Measurements from ENCODE around the gene THSD7B.
"Not testable (repeated sequence)": the region's sequence is repeated elsewhere in the genome, so short reads cannot be mapped to it uniquely, and the experiment has no call there.

The THSD7B gene

DNA sequence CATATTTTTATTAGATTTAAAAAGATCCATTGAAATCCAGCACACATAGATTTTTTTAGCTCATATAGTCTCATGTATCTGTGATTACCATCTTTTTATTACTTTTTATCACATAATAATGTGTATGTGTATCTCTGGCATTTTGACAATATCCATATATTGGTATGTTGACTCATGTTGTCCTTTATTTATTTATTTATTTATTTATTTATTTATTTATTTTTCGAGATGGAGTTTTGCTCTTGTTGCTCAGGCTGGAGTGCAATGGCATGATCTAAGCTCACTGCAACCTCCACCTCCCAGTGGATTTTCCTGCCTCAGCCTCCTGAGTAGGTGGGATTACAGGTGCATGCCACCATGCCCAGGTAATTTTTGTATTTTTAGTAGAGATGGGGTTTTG, 823.2 kb downstream of the THSD7B start:
- not testable (repeated sequence) for H3K36me3 ChIP-seq (ENCODE audit: control insufficient read depth, insufficient read depth, low read length); H3K4me3 ChIP-seq (ENCODE audit: low read depth, low read length); H3K27me3 ChIP-seq (ENCODE audit: control insufficient read depth, insufficient read depth, low read length); H3K4me1 ChIP-seq (ENCODE audit: control insufficient read depth, insufficient read depth, low read length); H3K9me3 ChIP-seq (ENCODE audit: control insufficient read depth, insufficient read depth, low read length); H3K9ac ChIP-seq (ENCODE audit: low read depth, low read length); H3K27ac ChIP-seq (ENCODE audit: low read depth, low read length)

DNA sequence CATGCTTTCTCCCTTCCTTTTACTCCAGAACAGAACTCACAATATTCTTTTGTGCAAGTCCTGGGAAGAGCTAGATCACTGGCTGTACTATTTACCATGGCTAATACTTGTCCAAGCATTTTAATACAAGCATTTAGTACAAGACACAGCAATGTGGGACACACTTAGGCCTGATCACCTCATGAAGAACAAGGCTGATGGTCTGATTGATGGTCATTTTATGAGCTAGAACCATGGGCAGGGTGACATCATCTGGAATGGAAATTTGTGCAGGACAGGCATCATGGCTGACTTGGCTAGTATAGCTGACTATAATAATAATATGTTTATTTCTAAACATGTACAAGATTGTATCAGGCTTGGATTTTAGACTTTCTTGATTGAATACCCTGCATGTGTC, 824.8 kb downstream of the THSD7B start:
- Histone ChIP-seq H3K27ac (ENCODE audit: low read depth, low read length) (no peak overlapping the region), H3K9me3 (ENCODE audit: control insufficient read depth, insufficient read depth, low read length) (peaks cover 3% of the 10 kb centered on the region; the same call in 1 of the 2 replicates), H3K4me1 (ENCODE audit: control insufficient read depth, insufficient read depth, low read length) (no peaks in the 10 kb centered on the region), H3K9ac (ENCODE audit: low read depth, low read length) (no peak overlapping the region), H3K36me3 (ENCODE audit: control insufficient read depth, insufficient read depth, low read length) (no peaks in the 10 kb centered on the region), H3K4me3 (ENCODE audit: low read depth, low read length) (no peak overlapping the region), H3K27me3 (ENCODE audit: control insufficient read depth, insufficient read depth, low read length) (no peaks in the 10 kb centered on the region)

- H3K4me3 ChIP-seq (ENCODE audit: low read depth, low read length) = no peak overlapping the region
Measured at GRCh38 chr2:137607722-137608318, 842.5 kb downstream of the THSD7B start.

DNA sequence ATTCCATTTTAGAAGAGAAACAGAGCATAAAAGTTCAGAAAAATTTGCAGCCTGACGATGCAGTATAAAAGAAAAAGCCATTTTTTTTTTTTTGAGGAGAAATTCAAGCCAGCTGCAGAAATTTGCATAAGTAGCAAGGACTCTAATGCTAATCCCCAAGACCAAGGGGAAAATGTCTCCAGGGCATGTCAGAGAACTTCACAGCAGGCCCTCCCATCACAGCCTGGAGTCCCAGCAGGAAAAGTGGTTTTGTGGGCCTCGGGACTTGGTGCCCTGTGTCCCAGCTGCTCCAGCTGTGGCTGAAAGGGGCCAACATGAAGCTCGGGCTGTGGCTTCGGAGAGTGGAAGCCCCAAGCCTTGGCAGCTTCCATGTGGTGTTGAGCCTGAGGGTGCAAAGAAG, 873.6 kb downstream of the THSD7B start:
- no peak overlapping the region for H3K9ac ChIP-seq (ENCODE audit: low read depth, low read length)
- no peak overlapping the region for H3K4me3 ChIP-seq (ENCODE audit: low read depth, low read length)
- H3K4me1 ChIP-seq (ENCODE audit: control insufficient read depth, insufficient read depth, low read length) = no peaks in the 10 kb centered on the region
- H3K9me3 ChIP-seq (ENCODE audit: control insufficient read depth, insufficient read depth, low read length) = no peaks in the 10 kb centered on the region
- H3K27ac ChIP-seq (ENCODE audit: low read depth, low read length) = no peak overlapping the region
- no peaks in the 10 kb centered on the region for H3K27me3 ChIP-seq (ENCODE audit: control insufficient read depth, insufficient read depth, low read length)
- no peaks in the 10 kb centered on the region for H3K36me3 ChIP-seq (ENCODE audit: control insufficient read depth, insufficient read depth, low read length)

More at GRCh38 chr2:137607722-137608318, 842.5 kb downstream of the THSD7B start:
- H3K27ac ChIP-seq (ENCODE audit: low read depth, low read length) = no peak overlapping the region
- H3K27me3 ChIP-seq (ENCODE audit: control insufficient read depth, insufficient read depth, low read length) = no peaks in the 10 kb centered on the region
- H3K9me3 ChIP-seq (ENCODE audit: control insufficient read depth, insufficient read depth, low read length) = no peaks in the 10 kb centered on the region
- no peaks in the 10 kb centered on the region for H3K4me1 ChIP-seq (ENCODE audit: control insufficient read depth, insufficient read depth, low read length)
- H3K36me3 ChIP-seq (ENCODE audit: control insufficient read depth, insufficient read depth, low read length) = no peaks in the 10 kb centered on the region
- H3K9ac ChIP-seq (ENCODE audit: low read depth, low read length) = no peak overlapping the region

DNA sequence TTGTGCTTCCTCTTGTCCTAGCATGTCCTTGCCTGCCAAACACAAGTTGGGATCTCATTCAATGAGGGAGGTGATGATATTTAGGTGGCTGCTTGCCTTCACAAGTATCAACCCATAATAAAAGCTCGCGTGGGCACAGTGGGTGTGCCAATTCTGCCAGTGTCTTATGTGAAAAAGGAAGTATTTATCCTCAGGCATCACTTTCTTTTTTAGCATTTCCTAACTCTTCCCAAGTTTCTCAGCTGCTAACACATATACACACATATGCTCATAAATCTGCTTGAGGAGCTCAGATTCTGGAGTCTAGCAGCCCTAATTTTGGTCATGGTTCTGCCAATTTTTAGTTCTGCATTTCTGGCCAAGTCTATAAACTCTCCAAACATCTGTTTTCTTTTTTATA, 879.4 kb downstream of the THSD7B start:
- Histone ChIP-seq H3K9ac (ENCODE audit: low read depth, low read length) (no peak overlapping the region), H3K4me1 (ENCODE audit: control insufficient read depth, insufficient read depth, low read length) (no peaks in the 10 kb centered on the region), H3K27me3 (ENCODE audit: control insufficient read depth, insufficient read depth, low read length) (no peaks in the 10 kb centered on the region), H3K27ac (ENCODE audit: low read depth, low read length) (no peak overlapping the region), H3K9me3 (ENCODE audit: control insufficient read depth, insufficient read depth, low read length) (no peaks in the 10 kb centered on the region), H3K36me3 (ENCODE audit: control insufficient read depth, insufficient read depth, low read length) (no peaks in the 10 kb centered on the region), H3K4me3 (ENCODE audit: low read depth, low read length) (no peak overlapping the region)

DNA sequence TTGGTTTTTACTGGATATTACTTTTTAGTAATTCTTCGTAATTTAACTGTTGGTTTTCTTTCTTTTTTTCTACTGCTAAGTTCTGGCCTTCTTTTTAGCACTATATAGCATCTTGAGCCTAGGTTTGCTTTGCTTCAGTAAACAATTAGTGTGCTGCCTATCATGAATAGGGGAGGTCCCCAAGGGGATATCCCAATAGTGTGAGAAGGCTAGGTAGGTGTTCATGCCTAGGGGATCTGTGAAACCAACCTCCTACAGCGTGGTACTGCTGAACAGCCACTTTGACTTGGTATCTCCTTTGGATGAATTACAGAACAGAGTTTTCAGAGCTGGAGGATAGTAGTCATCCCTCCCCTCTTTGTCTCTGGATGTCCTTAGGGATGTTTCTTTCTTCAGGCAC, 888.7 kb downstream of the THSD7B start:
- H3K36me3 ChIP-seq (ENCODE audit: control insufficient read depth, insufficient read depth, low read length) = no peaks in the 10 kb centered on the region
- no peaks in the 10 kb centered on the region for H3K27me3 ChIP-seq (ENCODE audit: control insufficient read depth, insufficient read depth, low read length)
- H3K27ac ChIP-seq (ENCODE audit: low read depth, low read length) = no peak overlapping the region
- H3K9ac ChIP-seq (ENCODE audit: low read depth, low read length) = no peak overlapping the region
- no peaks in the 10 kb centered on the region for H3K9me3 ChIP-seq (ENCODE audit: control insufficient read depth, insufficient read depth, low read length)
- H3K4me3 ChIP-seq (ENCODE audit: low read depth, low read length) = no peak overlapping the region
- no peaks in the 10 kb centered on the region for H3K4me1 ChIP-seq (ENCODE audit: control insufficient read depth, insufficient read depth, low read length)

DNA sequence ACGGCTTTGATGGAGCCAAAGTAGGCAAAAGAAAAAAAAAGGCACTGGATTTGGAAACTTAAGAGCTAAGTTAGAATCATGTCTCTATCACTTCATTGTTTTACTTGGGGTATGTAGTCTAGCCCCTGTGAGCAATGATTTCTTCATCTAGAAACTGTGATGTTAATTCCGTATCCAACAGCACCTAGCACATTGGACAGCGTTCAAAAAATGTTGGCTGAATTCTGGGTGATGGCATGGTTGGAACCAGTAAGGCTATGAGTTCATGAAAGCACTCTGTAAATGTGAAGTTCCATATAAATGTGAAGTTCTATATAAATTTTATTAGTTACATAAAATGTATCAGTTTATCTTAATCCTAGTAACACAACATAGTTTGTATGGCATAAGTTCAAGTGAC, 890.5 kb downstream of the THSD7B start:
- H3K36me3 ChIP-seq (ENCODE audit: control insufficient read depth, insufficient read depth, low read length) = no peaks in the 10 kb centered on the region
- no peaks in the 10 kb centered on the region for H3K9me3 ChIP-seq (ENCODE audit: control insufficient read depth, insufficient read depth, low read length)
- H3K27ac ChIP-seq (ENCODE audit: low read depth, low read length) = no peak overlapping the region
- no peaks in the 10 kb centered on the region for H3K4me1 ChIP-seq (ENCODE audit: control insufficient read depth, insufficient read depth, low read length)
- H3K27me3 ChIP-seq (ENCODE audit: control insufficient read depth, insufficient read depth, low read length) = no peaks in the 10 kb centered on the region
- no peak overlapping the region for H3K9ac ChIP-seq (ENCODE audit: low read depth, low read length)
- no peak overlapping the region for H3K4me3 ChIP-seq (ENCODE audit: low read depth, low read length)

- H3K27me3 ChIP-seq (ENCODE audit: control insufficient read depth, insufficient read depth, low read length) = no peaks in the 10 kb centered on the region
- no peak overlapping the region for H3K27ac ChIP-seq (ENCODE audit: low read depth, low read length)
- no peaks in the 10 kb centered on the region for H3K36me3 ChIP-seq (ENCODE audit: control insufficient read depth, insufficient read depth, low read length)
- H3K4me3 ChIP-seq (ENCODE audit: low read depth, low read length) = no peak overlapping the region
- no peaks in the 10 kb centered on the region for H3K4me1 ChIP-seq (ENCODE audit: control insufficient read depth, insufficient read depth, low read length)
- no peak overlapping the region for H3K9ac ChIP-seq (ENCODE audit: low read depth, low read length)
- no peaks in the 10 kb centered on the region for H3K9me3 ChIP-seq (ENCODE audit: control insufficient read depth, insufficient read depth, low read length)
Measured at GRCh38 chr2:137658433-137658832, 893.1 kb downstream of the THSD7B start.

DNA sequence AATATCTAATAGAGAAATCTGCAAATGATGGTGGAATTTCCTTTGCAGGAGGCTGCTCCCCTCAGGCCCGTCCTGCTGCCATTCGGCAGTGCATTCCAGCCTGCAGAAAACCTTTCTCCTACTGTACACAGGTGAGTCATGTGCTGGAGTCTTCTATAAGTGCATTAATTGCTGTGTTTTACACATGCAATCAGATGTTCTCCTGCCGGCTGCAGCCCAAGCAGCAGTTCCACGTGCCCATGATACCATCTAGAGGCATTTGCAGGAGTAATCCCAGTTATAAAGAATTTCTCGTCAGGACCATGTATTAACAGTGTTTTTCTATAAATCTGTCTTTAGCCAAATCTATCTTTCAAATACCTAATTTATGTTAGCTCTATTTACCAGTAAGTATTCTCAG, 894.3 kb downstream of the THSD7B start:
- H3K27me3 ChIP-seq (ENCODE audit: control insufficient read depth, insufficient read depth, low read length) = no peaks in the 10 kb centered on the region
- H3K9ac ChIP-seq (ENCODE audit: low read depth, low read length) = no peak overlapping the region
- no peak overlapping the region for H3K27ac ChIP-seq (ENCODE audit: low read depth, low read length)
- H3K4me1 ChIP-seq (ENCODE audit: control insufficient read depth, insufficient read depth, low read length) = no peaks in the 10 kb centered on the region
- no peaks in the 10 kb centered on the region for H3K36me3 ChIP-seq (ENCODE audit: control insufficient read depth, insufficient read depth, low read length)
- no peak overlapping the region for H3K4me3 ChIP-seq (ENCODE audit: low read depth, low read length)
- H3K9me3 ChIP-seq (ENCODE audit: control insufficient read depth, insufficient read depth, low read length) = no peaks in the 10 kb centered on the region

DNA sequence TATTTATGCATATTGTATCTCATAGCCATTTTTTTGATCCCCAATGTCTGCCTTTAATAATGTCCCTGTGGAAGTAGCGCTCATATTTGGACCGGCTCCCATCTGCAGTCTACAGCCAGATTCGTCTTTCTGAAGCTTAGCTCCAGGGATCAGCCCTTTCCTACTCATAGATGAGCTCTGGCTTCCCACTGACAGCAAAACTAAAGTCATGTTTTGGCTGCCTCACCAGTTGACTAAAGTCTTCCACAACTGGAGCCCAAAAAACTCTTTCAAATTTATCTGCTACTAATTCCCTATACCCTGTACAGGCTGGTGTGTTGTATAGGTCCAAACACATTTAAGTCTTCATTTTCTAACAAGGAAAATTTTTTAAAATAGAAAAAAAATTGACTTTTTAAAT, 904.8 kb downstream of the THSD7B start:
- Histone ChIP-seq H3K27ac (ENCODE audit: low read depth, low read length) (no peak overlapping the region), H3K36me3 (ENCODE audit: control insufficient read depth, insufficient read depth, low read length) (no peaks in the 10 kb centered on the region), H3K9ac (ENCODE audit: low read depth, low read length) (no peak overlapping the region), H3K9me3 (ENCODE audit: control insufficient read depth, insufficient read depth, low read length) (no peaks in the 10 kb centered on the region), H3K27me3 (ENCODE audit: control insufficient read depth, insufficient read depth, low read length) (no peaks in the 10 kb centered on the region), H3K4me1 (ENCODE audit: control insufficient read depth, insufficient read depth, low read length) (no peaks in the 10 kb centered on the region), H3K4me3 (ENCODE audit: low read depth, low read length) (no peak overlapping the region)

GRCh38 chr2:137672989-137673552, 907.7 kb downstream of the THSD7B start:
- H3K27me3 ChIP-seq (ENCODE audit: control insufficient read depth, insufficient read depth, low read length) = no peaks in the 10 kb centered on the region
- no peaks in the 10 kb centered on the region for H3K9me3 ChIP-seq (ENCODE audit: control insufficient read depth, insufficient read depth, low read length)
- no peaks in the 10 kb centered on the region for H3K4me1 ChIP-seq (ENCODE audit: control insufficient read depth, insufficient read depth, low read length)
- H3K9ac ChIP-seq (ENCODE audit: low read depth, low read length) = no peak overlapping the region
- H3K36me3 ChIP-seq (ENCODE audit: control insufficient read depth, insufficient read depth, low read length) = no peaks in the 10 kb centered on the region
- H3K27ac ChIP-seq (ENCODE audit: low read depth, low read length) = no peak overlapping the region
- no peak overlapping the region for H3K4me3 ChIP-seq (ENCODE audit: low read depth, low read length)
